AG04450 (cell line): ENCODE data around the gene RAB11FIP3. TPM values are rescaled to one million over a fixed set of nuclear protein-coding genes. Genes with fewer than 3 reads are reported as not detected.

Experiments used
- CTCF ChIA-PET: fragments of 300-600, 350-600 bp; formaldehyde crosslinking; extraction: SDS; loops from one replicate; lab custom pipeline; 2022; ENCODE audit warnings: antibody characterized with exemption, inconsistent platforms; lab: Charles Lee
- POLR2A ChIA-PET: fragments of 350-600 bp; formaldehyde crosslinking; extraction: SDS; loops from one replicate; lab custom pipeline; 2021; ENCODE audit warnings: antibody characterized with exemption, inconsistent platforms; lab: Yijun Ruan, JAX
- DNase-seq: peaks from one replicate; pipeline ENCODE4 v3.0.0-alpha.2; 2011; ENCODE audit warnings: low read depth, low spot score
- H3K27ac ChIP-seq: one replicate; pipeline ENCODE4 v1.5.1; 2012; ENCODE audit warnings: low read depth, low read length, control low read depth
- H3K27me3 ChIP-seq: one replicate; pipeline ENCODE4 v1.6.0; 2012; ENCODE audit warnings: low read length; ENCODE audit not compliant: control insufficient read depth, insufficient read depth
- H3K4me3 ChIP-seq: 2 replicates; pipeline ENCODE4 v1.5.1; 2011; ENCODE audit warnings: mild to moderate bottlenecking, low read depth, low read length, control low read depth
- H3K9me3 ChIP-seq: 2 replicates; pipeline ENCODE4 v1.5.1; 2012; ENCODE audit warnings: low read length; ENCODE audit not compliant: control insufficient read depth, insufficient read depth
- CTCF ChIP-seq: IDR thresholded peaks from 2 replicates; pipeline ENCODE4 v1.5.1; 2011; ENCODE audit warnings: low read depth, low read length, control low read depth, inconsistent platforms
- polyA plus RNA-seq: library from polyadenylated mRNA; depleted of rRNA; stranded (reverse); fragments of >200 nt; gene quantifications from 2 replicates; pipeline ENCODE4 v1.2.3, GENCODE V29; 2011

RAB11FIP3 gene
- polyA plus RNA-seq, 1 experiment, result 6.9 TPM

GRCh38 chr16:508884-509736, 83.7 kb downstream of the RAB11FIP3 start:
- peaks cover 5% of the 10 kb centered on the region; the same call in 1 of the 2 replicates for H3K9me3 ChIP-seq
- DNase-seq, result no peak
- no peak overlapping the region for H3K4me3 ChIP-seq
- CTCF ChIA-PET, result no interaction called here
- no peaks in the 10 kb centered on the region for H3K27me3 ChIP-seq
- H3K27ac ChIP-seq, result no peak overlapping the region
- POLR2A ChIA-PET, result interaction anchor here (0.7 kb wide), 1 partner anchor 61 kb away, joined by 4 read pairs; no protein-coding TSS in a partner anchor
- no peak for TF ChIP-seq CTCF

- ChIA-PET CTCF (no interaction called here), POLR2A (interaction anchor here (0.7 kb wide), 1 partner anchor 60 kb away, joined by 4 read pairs; no protein-coding TSS in a partner anchor)
- no peaks in the 10 kb centered on the region for H3K27me3 ChIP-seq
- no peak overlapping the region for H3K4me3 ChIP-seq
- no peak for TF ChIP-seq CTCF
- peaks cover 5% of the 10 kb centered on the region; the same call in 1 of the 2 replicates for H3K9me3 ChIP-seq
- no peak for DNase-seq
- H3K27ac ChIP-seq, result no peak overlapping the region
Observed at GRCh38 chr16:510066-510825, 84.8 kb downstream of the RAB11FIP3 start.

GRCh38 chr16:512802-513201, 87.4 kb downstream of the RAB11FIP3 start:
- Histone ChIP-seq H3K9me3 (peaks cover 5% of the 10 kb centered on the region; the same call in 1 of the 2 replicates), H3K27me3 (no peaks in the 10 kb centered on the region), H3K4me3 (no peak overlapping the region), H3K27ac (no peak overlapping the region)
- ChIA-PET POLR2A (no interaction called here), CTCF (no interaction called here)
- DNase-seq, result no peak
- TF ChIP-seq CTCF, result no peak

- DNase-seq, result no peak
- Histone ChIP-seq H3K4me3 (no peak overlapping the region), H3K27me3 (no peaks in the 10 kb centered on the region), H3K27ac (no peak overlapping the region), H3K9me3 (peaks cover 5% of the 10 kb centered on the region; the same call in 1 of the 2 replicates)
- no peak for TF ChIP-seq CTCF
- ChIA-PET CTCF (no interaction called here), POLR2A (no interaction called here)
Observed at GRCh38 chr16:513950-514349, 88.5 kb downstream of the RAB11FIP3 start.
